Keratinocyte (primary cell): ENCODE data around the gene PEX1. TPM values are rescaled to one million over a fixed set of nuclear protein-coding genes. Genes with fewer than 3 reads are reported as not detected.

Experiments used
- DNase-seq: peaks from one replicate; pipeline ENCODE4 v3.0.0-alpha.2; 2011; ENCODE audit warnings: low read depth, missing footprints, low spot score
- FAIRE-seq: peaks from 2 replicates; lab custom pipeline; 2011; peaks lifted over from hg19 to GRCh38; lab: Jason Lieb, UNC
- H2AFZ ChIP-seq: 2 replicates; pipeline ENCODE4 v1.6.0; 2012; ENCODE audit warnings: low read length, control low read depth, inconsistent platforms; ENCODE audit not compliant: control insufficient read depth
- H3K27ac ChIP-seq: 2 replicates; pipeline ENCODE4 v1.5.1; 2011; ENCODE audit warnings: low read length; ENCODE audit not compliant: control insufficient read depth, insufficient read depth
- H3K27me3 ChIP-seq: 3 replicates; pipeline ENCODE4 v1.6.0; 2011; ENCODE audit warnings: low read length; ENCODE audit not compliant: control insufficient read depth, insufficient read depth; ENCODE audit errors: extremely low read depth
- H3K36me3 ChIP-seq, 2 experiments: 2 replicates in 1 of 2; 3 replicates in 1 of 2; pipeline ENCODE4 v1.5.1; 2011; ENCODE audit warnings: low read length in 2 of 2, mild to moderate bottlenecking in 1 of 2; ENCODE audit not compliant: control insufficient read depth in 2 of 2, insufficient read depth in 2 of 2; ENCODE audit errors: extremely low read depth in 1 of 2
- H3K4me1 ChIP-seq: 3 replicates; pipeline ENCODE4 v1.5.1; 2011; ENCODE audit warnings: low read length; ENCODE audit not compliant: control insufficient read depth, insufficient read depth; ENCODE audit errors: extremely low read depth
- H3K4me2 ChIP-seq: 3 replicates; pipeline ENCODE4 v1.6.0; 2011; ENCODE audit warnings: low read depth, low read length; ENCODE audit not compliant: control insufficient read depth, insufficient read depth; ENCODE audit errors: extremely low read depth
- H3K4me3 ChIP-seq, 3 experiments: fragments of 200-600 bp in 1 of 3; sonication (generic) in 1 of 3; 2 replicates in 2 of 3; 3 replicates in 1 of 3; pipeline ENCODE4 v1.5.1; 2011 to 2016; ENCODE audit warnings: low read length in 3 of 3, mild to moderate bottlenecking in 3 of 3, control low read depth in 2 of 3, inconsistent platforms in 1 of 3, low read depth in 1 of 3, mixed read lengths in 1 of 3, mixed run types in 1 of 3, moderate library complexity in 1 of 3; ENCODE audit not compliant: control insufficient read depth in 2 of 3, insufficient read depth in 2 of 3; ENCODE audit errors: extremely low read depth in 1 of 3
- H3K79me2 ChIP-seq: 2 replicates; pipeline ENCODE4 v1.6.0; 2012; ENCODE audit warnings: low read length; ENCODE audit not compliant: control insufficient read depth, insufficient read depth
- H3K9ac ChIP-seq: 3 replicates; pipeline ENCODE4 v1.6.0; 2011; ENCODE audit warnings: low read length; ENCODE audit not compliant: control insufficient read depth, insufficient read depth; ENCODE audit errors: extremely low read depth
- H3K9me1 ChIP-seq: 3 replicates; pipeline ENCODE4 v1.6.0; 2011; ENCODE audit warnings: low read length; ENCODE audit not compliant: control insufficient read depth, insufficient read depth; ENCODE audit errors: extremely low read depth
- H3K9me3 ChIP-seq: 2 replicates; pipeline ENCODE4 v1.5.1; 2012; ENCODE audit warnings: low read depth, low read length; ENCODE audit not compliant: control insufficient read depth
- H4K20me1 ChIP-seq: 3 replicates; pipeline ENCODE4 v1.6.0; 2011; ENCODE audit warnings: low read length; ENCODE audit not compliant: control insufficient read depth, insufficient read depth; ENCODE audit errors: extremely low read depth
- EZH2 ChIP-seq: IDR thresholded peaks from one replicate; pipeline ENCODE4 v1.6.1; 2012; ENCODE audit warnings: inconsistent platforms, mild to moderate bottlenecking, low read length, moderate library complexity
- dilution Hi-C: fragments of 300-500 bp; cut with MboI; formaldehyde crosslinking; loops from one replicate; pipeline ENCODE4 v1.7.0; 2020; ENCODE audit warnings: low sequenced_read_pairs; ENCODE audit not compliant: extremely low pct_ligation_motif_present
- polyA plus RNA-seq, 5 experiments: library from polyadenylated mRNA; depleted of rRNA in 3 of 5; stranded (reverse) in 3 of 5; stranded (forward) in 1 of 5; unstranded in 1 of 5; fragments of >200 nt; gene quantifications; 1 replicate in 1 of 5; 2 replicates in 3 of 5; 3 replicates in 1 of 5; pipeline versions ENCODE4 v1.2.1 to v1.2.3, GENCODE V29; 2011 to 2012; ENCODE audit warnings: missing spikeins in 2 of 5, low read depth in 1 of 5, low replicate concordance in 1 of 5
- TF ChIP-seq, protein P1 (sequence below), 3 experiments: IDR thresholded peaks in 1 of 3; conservative IDR thresholded peaks in 1 of 3; optimal IDR thresholded peaks in 1 of 3; 2 replicates in 2 of 3; 3 replicates in 1 of 3; pipeline versions ENCODE3 to v1.5.1; 2011; ENCODE audit warnings: low read length in 3 of 3, mild to moderate bottlenecking in 3 of 3, moderate library complexity in 2 of 3, control low read depth in 1 of 3, inconsistent platforms in 1 of 3; ENCODE audit not compliant: insufficient read depth in 2 of 3; ENCODE audit errors: extremely low read depth in 1 of 3

PEX1 gene
- polyA plus RNA-seq, 1 donor (not counting 4 experiments of a cell fraction or from before 2014, with no cell fraction given): 17.4 TPM

DNA sequence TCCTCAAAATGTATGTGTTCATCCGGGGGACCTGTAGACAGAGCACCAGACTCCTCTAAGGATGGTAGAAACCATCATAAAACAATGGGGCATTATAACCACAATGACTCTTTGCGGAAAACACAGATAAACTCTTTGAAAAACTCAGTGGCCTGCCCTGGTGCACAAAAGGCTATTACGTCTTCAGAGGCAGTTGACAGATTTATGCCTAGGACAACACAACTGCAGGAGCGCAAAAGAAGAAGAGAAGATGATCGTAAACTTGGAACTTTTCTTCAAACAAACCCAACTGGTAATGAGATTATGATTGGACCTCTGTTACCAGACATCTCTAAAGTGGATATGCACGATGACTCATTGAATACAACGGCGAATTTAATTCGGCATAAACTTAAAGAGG is 6.3 kb upstream of the PEX1 start:
- Histone ChIP-seq H3K9me3 (no peaks in the 10 kb centered on the region), H3K9me1 (no peaks in the 10 kb centered on the region), H3K4me3 (no peak overlapping the region), H3K27me3 (no peaks in the 10 kb centered on the region), H3K4me2 (no peak overlapping the region), H3K27ac (no peak overlapping the region), H3K79me2 (peaks cover 4% of the 10 kb centered on the region), H2AFZ (no peak overlapping the region), H3K36me3 (peaks cover 10 to 26% of the 10 kb centered on the region in 2 experiments), H3K4me1 (no peaks in the 10 kb centered on the region), H4K20me1 (no peaks in the 10 kb centered on the region), H3K9ac (no peak overlapping the region)
- TF ChIP-seq, protein P1, sequence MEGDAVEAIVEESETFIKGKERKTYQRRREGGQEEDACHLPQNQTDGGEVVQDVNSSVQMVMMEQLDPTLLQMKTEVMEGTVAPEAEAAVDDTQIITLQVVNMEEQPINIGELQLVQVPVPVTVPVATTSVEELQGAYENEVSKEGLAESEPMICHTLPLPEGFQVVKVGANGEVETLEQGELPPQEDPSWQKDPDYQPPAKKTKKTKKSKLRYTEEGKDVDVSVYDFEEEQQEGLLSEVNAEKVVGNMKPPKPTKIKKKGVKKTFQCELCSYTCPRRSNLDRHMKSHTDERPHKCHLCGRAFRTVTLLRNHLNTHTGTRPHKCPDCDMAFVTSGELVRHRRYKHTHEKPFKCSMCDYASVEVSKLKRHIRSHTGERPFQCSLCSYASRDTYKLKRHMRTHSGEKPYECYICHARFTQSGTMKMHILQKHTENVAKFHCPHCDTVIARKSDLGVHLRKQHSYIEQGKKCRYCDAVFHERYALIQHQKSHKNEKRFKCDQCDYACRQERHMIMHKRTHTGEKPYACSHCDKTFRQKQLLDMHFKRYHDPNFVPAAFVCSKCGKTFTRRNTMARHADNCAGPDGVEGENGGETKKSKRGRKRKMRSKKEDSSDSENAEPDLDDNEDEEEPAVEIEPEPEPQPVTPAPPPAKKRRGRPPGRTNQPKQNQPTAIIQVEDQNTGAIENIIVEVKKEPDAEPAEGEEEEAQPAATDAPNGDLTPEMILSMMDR (optimal IDR thresholded peaks at IDR 0.05 in 1 of 3, IDR thresholded peaks at IDR 0.05 in 1 of 3, conservative IDR thresholded peaks at IDR 0.05 in 1 of 3; ENCODE audit: extremely low read depth in 1 of 3, insufficient read depth in 2 of 3, low read length in 3 of 3): no peak
- no peak for TF ChIP-seq EZH2
- DNase-seq (no peak), FAIRE-seq (no peak)
- dilution Hi-C loops: no loop called here

DNA sequence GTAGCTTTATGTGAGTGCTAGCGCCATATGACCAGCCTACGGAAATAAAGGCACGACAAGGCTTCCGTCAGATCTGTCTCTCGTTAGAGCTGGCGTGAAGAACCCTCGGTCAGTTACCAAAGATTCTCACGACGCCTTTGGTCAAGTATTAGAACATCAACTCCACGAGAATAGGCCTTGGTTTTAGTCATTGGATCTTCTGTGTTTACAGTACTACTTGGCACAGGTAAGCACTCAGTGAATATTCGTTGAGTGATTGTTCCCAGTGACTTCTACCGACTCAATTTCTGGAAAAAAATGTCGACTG is 591 bp upstream of the PEX1 start:
- DNase-seq: no peak
- TF ChIP-seq EZH2: no peak
- TF ChIP-seq, protein P1 (optimal IDR thresholded peaks at IDR 0.05 in 1 of 3, IDR thresholded peaks at IDR 0.05 in 1 of 3, conservative IDR thresholded peaks at IDR 0.05 in 1 of 3; ENCODE audit: extremely low read depth in 1 of 3, insufficient read depth in 2 of 3, low read length in 3 of 3): no peak
- peaks cover 3 to 8% of the 10 kb centered on the region in 2 experiments for H3K36me3 ChIP-seq
- no peaks in the 10 kb centered on the region for H4K20me1 ChIP-seq
- peak overlapping the region; percentile 98 for H3K27ac ChIP-seq
- no peaks in the 10 kb centered on the region for H3K27me3 ChIP-seq
- no peaks in the 10 kb centered on the region for H3K9me3 ChIP-seq
- dilution Hi-C loops: no loop called here
- peak overlapping the region; percentile 96 for H3K4me2 ChIP-seq
- no peak for FAIRE-seq
- H3K9ac ChIP-seq: peak overlapping the region; percentile 95
- H3K4me1 ChIP-seq: peaks cover 11% of the 10 kb centered on the region
- H3K4me3 ChIP-seq: peak overlapping the region; percentile 85 to 99 (median 97)
- H2AFZ ChIP-seq: peak overlapping the region; percentile 98
- H3K79me2 ChIP-seq: peaks cover 31% of the 10 kb centered on the region
- H3K9me1 ChIP-seq: no peaks in the 10 kb centered on the region
